Upper lobe of left lung (tissue), 6 donors: ENCODE data around the gene NT5DC2. TPM values are rescaled to one million over a fixed set of nuclear protein-coding genes. Genes with fewer than 3 reads are reported as not detected.

ENCODE experiments used
- ATAC-seq, 2 donors: fragments of 200-7000 bp; cut with Tn5 transposase; one replicate each; pipeline ENCODE4 v1.9.1; 2022; ENCODE audit warnings: mild to moderate bottlenecking in 2 of 2, moderate library complexity in 2 of 2; ENCODE audit not compliant: low FRiP score in 2 of 2
- DNase-seq, 2 donors: peaks; one replicate each; pipeline ENCODE4 v3.0.0-alpha.2; 2019 to 2020
- H3K27ac ChIP-seq, 4 donors: fragments of 200-600 bp; sonication (generic); one replicate each; pipeline ENCODE4 v1.5.1; 2016 to 2019
- H3K27me3 ChIP-seq, 4 donors: fragments of 200-600 bp; sonication (generic); one replicate each; pipeline ENCODE4 v1.5.1; 2017 to 2019
- H3K36me3 ChIP-seq, 4 donors: fragments of 200-600 bp; sonication (generic); one replicate each; pipeline ENCODE4 v1.5.1; 2016 to 2019
- H3K4me1 ChIP-seq, 4 donors: fragments of 200-600 bp; sonication (generic); one replicate each; pipeline ENCODE4 v1.5.1; 2018 to 2019
- H3K4me3 ChIP-seq, 4 donors: fragments of 200-600 bp; sonication (generic); one replicate each; pipeline ENCODE4 v1.5.1; 2017 to 2019; ENCODE audit warnings: mild to moderate bottlenecking in 2 of 4, moderate library complexity in 1 of 4
- H3K9me3 ChIP-seq, 4 donors: fragments of 200-600 bp; sonication (generic); one replicate each; pipeline ENCODE4 v1.5.1; 2018 to 2019
- EP300 ChIP-seq, 4 donors: sonication (generic); formaldehyde crosslinking; IDR thresholded peaks; one replicate each; pipeline ENCODE4 v1.5.1; 2017; ENCODE audit warnings: antibody characterized with exemption in 4 of 4, control low read depth in 2 of 4
- POLR2A ChIP-seq, 4 donors: fragments of 450-650 bp; IDR thresholded peaks; one replicate each; pipeline ENCODE4 v1.5.1; 2016 to 2017; ENCODE audit warnings: antibody characterized with exemption in 4 of 4, mild to moderate bottlenecking in 2 of 4
- POLR2AphosphoS5 ChIP-seq, 2 donors: sonication (generic); formaldehyde crosslinking; IDR thresholded peaks; one replicate each; pipeline ENCODE4 v1.5.1; 2017; ENCODE audit warnings: antibody characterized with exemption in 2 of 2
- WGBS, 2 donors: methylation state at CpG; one replicate each; pipeline ENCODE4 v1.1.5; 2017 to 2018; 5-methylcytosine and 5-hydroxymethylcytosine counted together
- small RNA-seq, 4 donors: library from RNA; depleted of rRNA; stranded (forward); fragments of <200 nt; gene quantifications; one replicate each; pipeline ENCODE3, GENCODE V24; 2016
- total RNA-seq, 6 donors: library from RNA; depleted of rRNA in 4 of 6; stranded (reverse); fragments of >200 nt in 4 of 6; gene quantifications; one replicate each; pipeline versions ENCODE4 v1.1.0 to v1.2.1, GENCODE V29; 2016 to 2021
- TF ChIP-seq, protein P1 (sequence below), 6 experiments: fragments of 450-650 bp in 4 of 6; fragments of 200-600 bp in 2 of 6; sonication (generic) in 2 of 6; IDR thresholded peaks; one replicate each; pipeline ENCODE4 v1.5.1; 2016 to 2019; ENCODE audit warnings: antibody characterized with exemption in 6 of 6
- donor health status: DM: no; HTN: no; CAD: no; lungs with moderate emphysema.
- donor health status: DM: no; HTN: yes; CAD: no; lungs with severe emphysema.

The NT5DC2 gene
- total RNA-seq, 6 donors from 2014 or later = 27.3 to 113 (median 46.2) TPM

DNA sequence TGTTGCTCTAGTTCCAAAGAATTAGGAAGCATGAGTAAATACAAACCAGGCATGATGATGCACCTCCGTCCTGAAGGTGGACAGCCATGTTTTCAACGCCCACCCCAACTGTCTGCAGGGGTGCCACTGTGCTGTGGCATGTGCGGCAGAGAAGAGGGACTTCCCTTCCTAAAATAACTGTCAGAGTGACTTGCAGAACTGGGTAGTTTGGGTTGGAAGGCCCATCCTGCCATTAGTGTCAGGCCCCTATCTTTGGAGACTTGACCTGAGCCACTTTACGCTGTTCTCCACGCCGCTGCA lies 55.9 kb downstream of the NT5DC2 start:
- H3K36me3 ChIP-seq = peaks cover 33 to 100% (median 93%) of the 10 kb centered on the region in 4 donors
- no peak for DNase-seq
- H3K9me3 ChIP-seq = no peaks in the 10 kb centered on the region
- no peaks in the 10 kb centered on the region for H3K27me3 ChIP-seq
- no peak for TF ChIP-seq EP300 (IDR thresholded peaks at IDR 0.05)
- no peak for TF ChIP-seq POLR2A (IDR thresholded peaks at IDR 0.05)
- TF ChIP-seq POLR2AphosphoS5 (IDR thresholded peaks at IDR 0.05) = no peak
- TF ChIP-seq, protein P1, sequence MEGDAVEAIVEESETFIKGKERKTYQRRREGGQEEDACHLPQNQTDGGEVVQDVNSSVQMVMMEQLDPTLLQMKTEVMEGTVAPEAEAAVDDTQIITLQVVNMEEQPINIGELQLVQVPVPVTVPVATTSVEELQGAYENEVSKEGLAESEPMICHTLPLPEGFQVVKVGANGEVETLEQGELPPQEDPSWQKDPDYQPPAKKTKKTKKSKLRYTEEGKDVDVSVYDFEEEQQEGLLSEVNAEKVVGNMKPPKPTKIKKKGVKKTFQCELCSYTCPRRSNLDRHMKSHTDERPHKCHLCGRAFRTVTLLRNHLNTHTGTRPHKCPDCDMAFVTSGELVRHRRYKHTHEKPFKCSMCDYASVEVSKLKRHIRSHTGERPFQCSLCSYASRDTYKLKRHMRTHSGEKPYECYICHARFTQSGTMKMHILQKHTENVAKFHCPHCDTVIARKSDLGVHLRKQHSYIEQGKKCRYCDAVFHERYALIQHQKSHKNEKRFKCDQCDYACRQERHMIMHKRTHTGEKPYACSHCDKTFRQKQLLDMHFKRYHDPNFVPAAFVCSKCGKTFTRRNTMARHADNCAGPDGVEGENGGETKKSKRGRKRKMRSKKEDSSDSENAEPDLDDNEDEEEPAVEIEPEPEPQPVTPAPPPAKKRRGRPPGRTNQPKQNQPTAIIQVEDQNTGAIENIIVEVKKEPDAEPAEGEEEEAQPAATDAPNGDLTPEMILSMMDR (IDR thresholded peaks at IDR 0.05) = no peak
- peaks cover 3 to 15% (median 8%) of the 10 kb centered on the region in 4 donors for H3K4me1 ChIP-seq
- ATAC-seq = no peak
- 73 to 89% methylated on average over 2 to 6 of the region's 6 CpGs for WGBS, 2 donors
- no peak overlapping the region for H3K4me3 ChIP-seq
- no peak overlapping the region for H3K27ac ChIP-seq

DNA sequence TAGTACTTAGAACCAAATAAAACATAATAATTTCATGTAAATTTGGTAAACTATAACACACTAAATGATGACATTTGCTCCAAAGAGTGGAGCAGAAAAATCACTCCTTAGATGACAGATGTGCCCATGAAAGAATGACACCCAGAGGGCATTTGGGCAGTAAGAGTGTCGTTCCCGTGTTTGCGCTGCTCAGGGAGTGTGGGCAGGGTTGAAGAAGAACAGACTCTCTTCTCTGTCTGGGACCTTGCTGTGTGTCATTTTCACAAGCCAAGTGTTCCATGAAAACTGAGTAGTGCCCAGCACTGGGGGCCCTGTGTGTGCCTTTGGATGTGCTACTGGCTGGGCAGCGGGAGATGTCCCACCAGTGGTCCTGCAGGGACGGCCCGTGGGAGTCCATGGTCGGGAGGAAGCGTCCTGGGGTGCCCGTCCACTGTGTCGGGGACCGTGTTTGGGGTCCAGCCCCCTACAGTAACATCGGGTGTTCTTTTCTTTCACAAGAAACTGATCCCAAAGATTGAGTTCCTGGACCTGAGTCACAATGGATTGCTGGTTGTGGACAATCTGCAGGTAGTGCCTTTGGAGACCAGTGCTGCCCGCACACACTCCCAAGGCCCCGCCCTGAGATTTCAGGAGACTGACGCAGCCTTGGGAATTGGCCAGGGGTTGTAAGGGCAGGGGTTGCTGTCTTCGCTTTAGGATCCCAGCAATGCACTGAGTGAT lies 56.4 kb downstream of the NT5DC2 start:
- Histone ChIP-seq H3K9me3 (no peaks in the 10 kb centered on the region), H3K27me3 (no peaks in the 10 kb centered on the region), H3K36me3 (peaks cover 33 to 100% (median 92%) of the 10 kb centered on the region in 4 donors), H3K4me1 (peaks cover 6 to 20% (median 10%) of the 10 kb centered on the region in 4 donors), H3K27ac (no peak overlapping the region), H3K4me3 (no peak overlapping the region)
- DNase-seq = no peak
- 90 to 97% methylated on average over 12 to 16 of the region's 16 CpGs for WGBS, 2 donors
- ATAC-seq = no peak
- TF ChIP-seq, protein P1 (IDR thresholded peaks at IDR 0.05) = no peak
- TF ChIP-seq POLR2AphosphoS5 (IDR thresholded peaks at IDR 0.05) (no peak), POLR2A (IDR thresholded peaks at IDR 0.05) (no peak), EP300 (IDR thresholded peaks at IDR 0.05) (no peak)

Small RNAs within 50 kb of the gene (small RNA-seq; reads per million reads assigned to genes)
- 0 reads per million in 4 donors for gene RNU6-856P
- gene RNU6ATAC16P = 0 reads per million in 4 donors

Other genes with a start within 250 kb of the NT5DC2 start
- 10 to 100 TPM in 5 of 6 donors, 1 to 10 TPM in 1; 5.5 to 21.0 (median 15.8) TPM for gene GLYCTK, start 246.0 kb downstream of the NT5DC2 start, total RNA-seq
- 10 to 100 TPM; 10.8 to 67.1 (median 22.4) TPM for gene DNAH1, start 217.5 kb downstream of the NT5DC2 start, total RNA-seq
- 10 to 100 TPM; 58.0 to 90.1 (median 75.1) TPM for gene BAP1, start 123.8 kb downstream of the NT5DC2 start, total RNA-seq
- gene PHF7, start 123.2 kb downstream of the NT5DC2 start, total RNA-seq = 10 to 100 TPM in 3 of 6 donors, 1 to 10 TPM in 3; 5.6 to 14.8 (median 10.0) TPM
- 10 to 100 TPM in 5 of 6 donors, 1 to 10 TPM in 1; 5.1 to 69.0 (median 20.7) TPM for gene SEMA3G, start 88.8 kb downstream of the NT5DC2 start, total RNA-seq
- gene TNNC1, start 79.8 kb downstream of the NT5DC2 start, total RNA-seq = 100 to 1,000 TPM in 4 of 6 donors, 10 to 100 TPM in 2; 28.3 to 196 (median 122) TPM
- gene NISCH, start 78.3 kb downstream of the NT5DC2 start, total RNA-seq = 100 to 1,000 TPM in 2 of 6 donors, 10 to 100 TPM in 4; 60.7 to 288 (median 83.0) TPM
- gene STAB1, start 38.5 kb downstream of the NT5DC2 start, total RNA-seq = 100 to 1,000 TPM in 4 of 6 donors, 10 to 100 TPM in 2; 42.9 to 259 (median 125) TPM
- 10 to 100 TPM in 2 of 6 donors, 1 to 10 TPM in 4; 2.0 to 43.0 (median 3.0) TPM for gene UQCC5, start 2.7 kb upstream of the NT5DC2 start, total RNA-seq
- 100 to 1,000 TPM in 1 of 6 donors, 10 to 100 TPM in 5; 60.9 to 151 (median 81.6) TPM for gene PBRM1, start 152.1 kb upstream of the NT5DC2 start, total RNA-seq
- 10 to 100 TPM; 12.0 to 93.3 (median 44.1) TPM for gene GNL3, start 152.2 kb upstream of the NT5DC2 start, total RNA-seq
- 10 to 100 TPM; 29.3 to 70.2 (median 38.6) TPM for gene GLT8D1, start 171.9 kb upstream of the NT5DC2 start, total RNA-seq
- 10 to 100 TPM; 13.6 to 92.4 (median 77.6) TPM for gene SPCS1, start 172.2 kb upstream of the NT5DC2 start, total RNA-seq
- gene NEK4, start 237.1 kb upstream of the NT5DC2 start, total RNA-seq = 10 to 100 TPM; 17.8 to 28.6 (median 24.2) TPM
- under 1 TPM in 2 of 6 donors, not detected in 4; 0.40 to 0.54 TPM for gene ITIH1, start 243.7 kb upstream of the NT5DC2 start, total RNA-seq